HG02798 (cell line): ENCODE measurements around the gene RPL18.
"Not testable (repeated sequence)": the region's sequence is repeated elsewhere in the genome, so short reads cannot be mapped to it uniquely, and the experiment has no call there.

Source experiments
- ATAC-seq: cut with Tn5 transposase; IDR thresholded peaks from one replicate; pipeline ENCODE4 v1.9.1; 2021; ENCODE audit warnings: mild to moderate bottlenecking; ENCODE audit not compliant: unreplicated experiment, poor library complexity

The RPL18 gene

DNA sequence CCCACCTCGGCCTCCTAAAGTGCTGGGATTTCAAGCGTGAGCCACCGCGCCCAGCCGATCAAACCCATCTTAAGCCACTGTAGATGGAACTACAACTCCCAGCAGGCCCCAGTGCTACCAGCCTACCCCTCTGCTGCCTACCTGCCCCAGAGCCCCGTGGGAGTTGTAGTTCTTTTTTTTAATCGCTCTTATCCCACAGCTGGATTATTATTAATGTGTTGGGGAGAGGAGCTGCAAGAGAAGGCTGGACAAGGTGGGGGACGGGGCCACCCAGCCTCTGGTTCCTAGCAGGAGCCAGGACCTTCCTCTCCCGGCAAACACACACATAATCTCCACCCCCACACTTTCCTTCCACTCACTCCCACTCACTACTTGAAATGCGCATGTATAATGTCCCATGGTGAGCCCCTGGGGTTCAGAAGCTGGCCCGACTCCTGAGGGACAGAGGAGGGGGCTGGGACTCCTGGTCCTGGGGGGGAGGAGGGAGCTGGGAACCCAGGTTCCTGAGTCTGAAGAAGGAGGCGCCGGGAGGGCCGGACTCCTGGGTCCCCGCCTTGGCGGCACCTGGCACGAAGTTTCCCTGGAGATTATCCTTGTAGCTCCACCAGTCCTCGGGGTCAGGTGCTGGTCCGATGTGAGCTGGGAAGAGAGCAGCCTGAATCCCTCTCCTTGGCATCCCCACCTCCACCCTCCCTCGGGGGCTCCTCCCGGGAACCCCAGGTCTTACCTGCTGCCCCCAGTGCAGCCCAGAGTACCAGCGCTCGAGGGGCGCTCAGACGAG lies 26.1 kb upstream of the RPL18 start:
- ATAC-seq, result peak; percentile 44

DNA sequence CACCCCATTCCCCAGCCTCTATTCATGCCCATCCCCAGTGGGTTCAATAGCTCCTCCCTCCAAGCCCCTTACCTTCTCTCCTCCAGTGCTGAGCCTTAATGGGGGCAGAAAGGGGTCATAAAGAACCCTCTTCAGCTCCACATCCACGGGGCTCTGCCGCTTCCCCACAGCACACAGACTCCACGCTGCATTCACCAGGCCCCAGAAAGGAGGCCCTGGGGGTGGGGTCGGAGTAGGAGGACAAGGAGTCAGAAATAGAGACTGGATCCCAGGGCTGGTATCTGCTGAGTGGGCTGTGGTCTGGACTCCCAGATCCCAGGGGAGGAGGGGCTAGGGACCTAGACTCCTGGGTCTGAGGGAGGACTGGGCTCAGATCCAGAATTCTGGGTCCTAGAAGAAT lies 25.4 kb upstream of the RPL18 start:
- no peak for ATAC-seq

DNA sequence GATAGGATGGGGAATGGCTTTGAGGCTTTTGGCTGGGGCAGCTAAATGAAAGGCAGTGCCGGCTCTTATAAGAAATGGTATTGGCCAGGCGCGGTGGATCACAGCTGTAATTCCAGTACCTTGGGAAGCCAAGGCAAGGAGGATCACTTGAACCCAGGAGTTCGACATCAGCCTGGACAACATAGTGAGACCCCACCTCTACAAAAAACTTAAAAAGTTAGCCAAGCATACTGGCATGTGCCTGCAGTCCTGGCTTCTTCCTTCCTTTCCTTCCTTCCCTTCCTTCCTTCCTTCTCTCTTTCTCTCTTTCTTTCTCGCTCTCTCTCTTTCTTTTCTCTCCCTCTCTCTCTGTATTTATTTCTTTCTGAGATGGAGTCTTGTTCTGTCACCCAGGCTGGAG lies 23.9 kb upstream of the RPL18 start:
- no peak for ATAC-seq

DNA sequence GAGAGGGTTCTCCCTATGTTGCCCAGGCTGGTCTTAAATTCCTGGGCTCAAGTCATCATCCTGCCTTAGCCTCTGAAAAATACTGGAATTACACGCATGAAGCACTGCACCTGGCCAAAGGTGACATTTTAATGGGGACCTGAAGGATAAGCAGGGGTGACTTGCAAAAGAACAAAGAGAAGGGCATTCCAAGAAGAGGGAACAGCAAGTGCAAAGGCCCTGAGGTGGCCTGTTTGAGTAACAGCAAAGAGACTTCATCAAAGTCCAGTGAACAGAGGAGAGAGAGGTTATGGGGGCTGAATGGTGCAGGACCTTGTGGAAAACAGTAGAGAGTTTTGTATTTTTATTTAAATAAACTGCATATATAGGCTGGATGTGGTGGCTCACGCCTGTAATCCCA lies 22.9 kb upstream of the RPL18 start:
- no peak for ATAC-seq

DNA sequence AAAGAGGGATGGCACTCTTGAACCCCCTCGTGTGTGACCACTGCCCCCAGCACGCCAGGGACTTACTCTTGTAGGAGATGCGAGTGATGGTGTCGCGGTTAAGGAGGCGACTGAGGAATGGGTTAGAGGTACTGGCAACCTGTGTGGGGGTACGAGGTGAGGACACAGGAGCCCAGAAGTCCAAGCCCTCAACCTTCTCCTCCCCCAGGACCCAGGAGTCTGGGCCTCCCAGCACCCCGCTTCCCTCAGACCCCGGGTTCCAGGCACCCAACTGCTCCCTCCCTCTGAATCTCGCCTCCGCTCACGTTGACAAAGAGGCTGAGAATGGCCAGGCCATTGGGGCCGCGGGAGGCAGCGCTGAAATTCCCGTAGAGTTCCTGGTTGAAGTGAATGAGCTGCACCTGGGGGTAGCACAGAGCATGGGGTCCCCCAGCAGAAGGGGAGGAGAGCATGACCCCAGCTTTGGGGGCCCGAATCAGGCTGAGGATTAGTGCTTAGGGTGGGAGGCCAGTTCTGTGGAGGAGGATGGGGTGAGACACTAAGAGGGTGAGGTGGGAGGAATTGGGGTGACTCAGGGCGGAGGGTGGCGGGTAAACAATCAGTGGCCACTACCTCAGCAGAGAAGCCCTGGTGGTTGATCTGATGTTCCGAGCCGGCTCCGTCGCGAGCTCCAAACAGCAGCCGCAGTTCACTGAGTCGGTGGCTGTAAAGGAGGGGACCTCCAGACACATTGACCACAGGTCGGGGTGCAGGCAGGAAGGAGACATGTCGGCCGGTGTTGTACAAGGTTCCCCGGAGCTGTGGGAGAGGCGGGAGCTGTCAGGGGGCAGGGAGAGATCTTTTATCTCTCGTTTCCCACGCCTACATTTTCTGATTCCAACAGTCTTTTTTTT lies 20.8 kb upstream of the RPL18 start:
- no peak for ATAC-seq

DNA sequence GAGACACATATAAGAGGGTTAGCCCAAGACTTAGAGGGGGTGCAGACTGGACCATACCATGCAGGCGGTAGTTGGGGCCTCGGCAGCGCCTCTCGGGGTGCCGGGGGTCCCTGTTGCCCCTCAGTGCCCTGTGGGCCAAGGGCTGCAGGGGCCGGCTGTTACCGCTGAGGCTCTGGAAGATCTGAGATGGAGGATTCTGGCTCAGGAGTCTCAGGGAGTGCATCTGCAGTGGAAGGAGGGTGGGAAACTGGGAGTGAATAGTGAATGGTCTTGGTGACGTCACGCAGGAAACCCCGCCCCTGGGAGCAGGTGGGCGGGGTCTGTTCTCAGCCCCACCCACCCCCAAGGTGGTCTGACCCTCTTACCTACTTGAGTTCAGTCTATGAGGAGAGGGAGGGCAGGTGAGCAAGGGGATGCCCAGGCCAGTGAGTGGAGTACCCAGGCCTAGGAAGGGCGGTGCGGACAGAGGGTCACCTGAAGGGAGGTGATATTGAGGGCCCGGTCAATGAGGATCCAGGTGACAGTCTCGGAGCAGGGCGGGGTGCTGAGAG lies 19.9 kb upstream of the RPL18 start:
- ATAC-seq, result no peak

DNA sequence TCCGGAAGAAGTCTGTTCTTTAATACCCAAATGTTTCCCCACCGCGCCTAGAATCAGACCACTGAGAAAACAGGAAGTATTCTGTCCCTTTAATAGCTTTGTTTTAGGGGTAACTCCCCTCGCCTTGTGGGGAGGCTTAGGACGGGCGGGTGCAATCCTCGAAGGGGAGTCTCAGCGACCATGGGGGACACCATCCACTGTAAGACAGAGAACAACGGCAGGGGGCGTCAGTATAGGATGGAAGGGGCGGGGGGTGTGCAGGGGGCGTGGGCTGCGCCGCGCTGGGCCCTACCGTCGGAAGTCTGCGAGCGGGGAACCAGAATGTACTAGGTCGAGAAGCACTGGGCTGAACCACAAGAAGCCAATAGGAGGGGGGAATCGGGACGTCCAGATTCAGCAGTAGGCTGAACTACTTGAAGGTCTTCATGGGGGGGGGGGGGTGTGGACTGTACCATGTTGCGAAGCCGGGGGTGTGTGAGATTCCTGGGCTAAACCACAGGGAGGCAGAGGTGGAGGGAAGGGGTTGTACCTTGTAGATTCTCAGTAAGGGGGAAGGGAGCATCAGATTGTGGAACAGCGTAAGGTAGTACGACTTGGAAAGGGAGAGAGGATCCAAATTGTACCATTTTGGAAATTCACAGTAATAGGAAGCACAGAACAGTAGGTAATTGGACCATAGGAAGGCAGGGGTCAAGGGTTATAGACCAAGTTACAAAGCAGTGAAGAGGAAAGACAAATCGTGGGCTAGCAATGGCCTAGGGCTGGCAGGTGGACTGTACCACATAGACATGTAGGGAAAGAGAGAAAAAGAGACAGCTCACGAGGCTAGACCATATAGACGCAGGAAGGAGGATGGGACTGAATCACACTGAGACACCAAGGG lies 19.2 kb upstream of the RPL18 start:
- ATAC-seq, result peak; percentile 12

DNA sequence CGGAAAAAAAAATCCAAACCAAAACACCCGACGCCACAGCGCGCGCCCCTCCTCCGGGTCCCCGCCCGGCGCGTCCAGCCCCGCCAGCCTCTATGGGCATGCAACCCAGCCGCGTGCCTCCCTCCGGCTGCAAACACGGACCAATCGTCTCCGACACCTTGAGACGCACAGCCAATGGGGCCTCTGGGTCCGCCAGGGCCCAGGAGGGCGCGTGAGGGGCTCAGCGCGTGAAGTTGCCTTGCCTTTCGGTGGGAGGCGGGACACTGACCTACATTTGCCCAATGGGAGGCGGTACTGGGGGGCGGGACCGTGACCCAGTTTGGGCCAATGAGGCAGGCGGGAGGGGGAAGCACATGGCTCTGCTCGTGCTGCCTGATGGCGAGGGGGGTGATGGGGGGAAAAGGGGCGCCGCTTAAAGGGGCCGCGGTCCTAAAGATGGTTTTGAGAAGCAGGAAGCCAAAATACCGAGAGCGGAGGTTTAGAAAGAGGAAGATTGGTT lies 18.5 kb upstream of the RPL18 start:
- peak; percentile 82 for ATAC-seq

DNA sequence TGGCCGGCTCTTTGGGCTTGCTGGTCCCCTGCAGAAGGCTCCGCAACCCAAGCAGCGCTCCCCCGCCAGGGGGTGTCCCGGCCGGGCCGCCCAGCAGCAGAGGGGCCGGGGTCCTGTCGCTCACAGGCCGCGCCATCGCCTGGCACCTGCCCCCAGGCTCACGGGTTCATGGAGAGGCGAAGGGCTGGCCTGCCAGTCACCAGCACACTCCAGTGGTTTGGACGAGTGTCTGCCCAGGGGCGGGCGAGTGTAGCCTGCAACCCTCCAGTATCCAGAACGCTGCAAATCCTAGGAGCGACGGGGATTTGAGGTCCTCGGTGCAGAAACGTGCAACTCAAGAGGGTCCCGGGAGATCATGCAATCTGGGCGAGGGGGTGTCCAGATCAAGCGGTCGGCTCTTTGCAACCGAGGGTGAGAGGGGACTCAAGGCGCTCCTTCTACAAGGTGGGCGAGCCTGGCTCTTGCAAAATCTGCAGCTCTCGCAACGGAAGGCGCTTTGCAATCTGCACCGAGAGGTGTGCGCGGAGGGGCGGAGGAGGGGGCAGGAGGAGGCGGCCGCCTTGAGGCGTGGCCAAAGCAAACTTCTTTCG lies 18.0 kb upstream of the RPL18 start, which contains the start of gene DBP:
Gene DBP (minus strand): TSS at position 521 of the 590 bp plus-strand sequence. CDS start 385 bp downstream, at position 136.
- ATAC-seq, result no peak

DNA sequence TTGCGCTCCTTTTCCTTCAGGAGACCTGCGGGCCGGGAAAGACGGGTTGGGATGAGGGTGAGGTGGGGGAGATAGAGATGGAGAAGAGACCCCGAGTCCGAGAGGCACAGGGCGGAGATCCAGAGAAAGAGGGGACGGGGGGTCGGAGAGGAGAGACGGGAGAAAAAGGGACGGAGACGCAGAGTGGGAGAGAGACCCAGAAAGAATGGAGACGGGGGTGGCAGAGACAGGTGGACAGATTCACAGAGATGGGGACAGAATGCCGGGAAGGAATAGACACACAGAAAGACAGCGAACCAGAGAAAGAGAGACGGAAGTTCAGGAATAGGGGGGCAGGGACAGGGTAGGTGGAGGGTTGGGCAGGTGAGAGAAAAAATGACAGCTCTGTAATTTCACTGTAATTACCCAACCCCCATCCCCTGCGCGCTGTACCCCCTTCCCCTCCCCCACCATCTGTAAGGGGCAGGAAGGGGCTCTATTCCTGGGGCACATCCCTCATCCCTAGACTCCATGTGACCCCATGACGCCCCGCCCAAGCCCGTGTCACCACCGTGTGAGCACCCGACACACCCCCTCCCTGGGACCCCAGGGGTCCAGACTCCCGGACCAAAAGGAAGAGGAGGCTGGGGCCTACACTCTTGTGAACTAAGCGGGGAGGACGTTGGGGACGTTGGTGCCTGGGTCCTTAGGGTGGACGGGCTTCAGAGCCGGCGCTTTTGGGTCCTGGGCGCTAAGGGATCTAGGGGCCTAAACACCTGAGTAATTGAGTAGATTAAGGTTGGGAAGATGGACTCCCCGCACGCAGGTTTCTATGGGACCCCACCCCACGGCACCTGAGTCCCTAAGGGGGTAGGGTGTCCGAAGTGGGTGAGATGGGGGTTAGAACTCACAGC lies 17.2 kb upstream of the RPL18 start:
- ATAC-seq, result no peak

DNA sequence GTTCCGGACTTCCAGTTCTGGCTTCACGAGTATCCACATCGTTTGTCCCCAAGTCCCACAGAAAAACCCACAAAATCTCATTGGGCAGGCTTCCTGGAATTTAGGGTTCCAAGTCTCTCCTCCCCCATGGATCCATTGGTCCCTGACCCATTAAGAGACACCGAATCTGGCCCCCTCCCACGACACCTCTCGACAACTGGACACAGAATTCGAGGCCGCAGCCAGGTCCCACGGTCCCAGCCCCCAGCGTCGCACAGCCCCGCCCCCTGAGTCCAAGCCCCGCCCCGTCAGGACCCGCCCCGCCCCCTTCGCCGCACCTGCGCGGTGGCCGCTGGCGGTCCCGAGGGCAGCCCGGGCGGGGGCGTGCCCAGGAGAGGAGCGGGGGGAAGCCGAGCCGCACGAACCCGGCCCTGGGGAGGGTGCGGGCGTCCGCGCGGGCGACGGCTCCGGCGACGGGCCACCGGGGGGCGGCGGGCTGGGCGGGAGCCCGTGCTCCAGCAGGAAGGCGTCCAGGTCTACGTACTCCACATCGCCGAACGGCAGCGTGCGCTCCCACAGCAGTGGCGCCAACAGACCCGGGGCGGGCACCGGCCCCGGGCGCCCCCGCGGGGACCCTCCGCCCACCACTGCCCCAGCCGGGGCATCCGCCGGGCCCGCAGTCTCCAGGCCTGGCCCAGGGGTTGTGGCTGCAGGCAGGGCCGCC lies 16.4 kb upstream of the RPL18 start:
- no peak for ATAC-seq

DNA sequence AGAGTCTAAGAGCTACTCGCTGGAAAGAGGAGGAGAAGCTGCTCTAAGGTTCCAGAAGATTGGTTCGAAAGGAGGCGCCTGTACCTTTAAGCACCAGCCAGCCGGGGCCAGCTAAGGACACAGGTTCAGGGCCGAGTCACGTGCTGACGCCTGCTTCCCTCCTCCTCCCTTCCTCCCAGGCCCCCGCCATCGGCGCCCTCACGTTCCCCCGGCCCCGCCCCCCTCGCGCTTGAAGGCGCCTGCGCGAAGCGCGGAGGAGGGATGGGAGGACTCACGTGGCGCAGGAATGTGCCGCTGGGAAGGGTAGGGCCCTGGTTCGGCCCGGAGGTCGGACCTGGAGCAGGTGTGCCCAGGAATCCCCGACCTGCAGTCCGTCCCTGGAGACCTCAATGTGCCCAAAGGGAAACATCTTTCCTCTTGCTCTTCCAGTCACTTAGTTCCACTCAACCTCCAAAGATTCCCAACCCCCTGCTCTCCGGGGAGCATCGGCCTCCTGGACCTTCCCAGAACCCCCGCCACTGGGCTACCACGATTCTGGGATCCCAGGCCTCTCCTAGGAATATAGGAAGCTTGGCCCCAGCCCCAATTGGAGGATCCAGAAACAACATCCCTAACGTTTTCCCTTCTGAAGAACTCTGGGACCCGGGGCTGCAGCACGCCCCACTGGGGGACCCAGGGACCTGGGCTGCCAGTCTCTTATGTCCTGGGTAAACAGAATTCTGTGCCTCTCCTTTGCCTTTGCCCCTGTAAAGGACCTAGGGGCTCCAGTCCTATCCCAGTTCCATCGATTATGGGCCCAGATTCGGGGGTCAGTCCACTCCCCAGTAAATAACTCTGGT lies 15.7 kb upstream of the RPL18 start:
- ATAC-seq, result peak; percentile 39

DNA sequence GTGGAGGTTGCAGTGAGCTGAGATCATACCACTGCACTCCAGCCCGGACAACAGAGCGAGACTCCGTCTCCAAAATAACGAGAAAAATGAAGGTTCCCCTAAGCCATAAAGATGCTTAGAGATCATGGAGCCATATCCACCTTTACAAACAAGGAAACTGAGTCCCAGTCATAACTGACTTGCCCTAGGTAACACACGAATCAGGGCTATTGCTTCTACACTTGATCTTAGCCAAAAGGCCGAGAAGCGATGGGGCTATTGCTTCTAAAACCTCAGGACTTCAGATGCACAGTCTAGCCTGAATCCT lies 15.0 kb upstream of the RPL18 start:
- ATAC-seq, result no peak

DNA sequence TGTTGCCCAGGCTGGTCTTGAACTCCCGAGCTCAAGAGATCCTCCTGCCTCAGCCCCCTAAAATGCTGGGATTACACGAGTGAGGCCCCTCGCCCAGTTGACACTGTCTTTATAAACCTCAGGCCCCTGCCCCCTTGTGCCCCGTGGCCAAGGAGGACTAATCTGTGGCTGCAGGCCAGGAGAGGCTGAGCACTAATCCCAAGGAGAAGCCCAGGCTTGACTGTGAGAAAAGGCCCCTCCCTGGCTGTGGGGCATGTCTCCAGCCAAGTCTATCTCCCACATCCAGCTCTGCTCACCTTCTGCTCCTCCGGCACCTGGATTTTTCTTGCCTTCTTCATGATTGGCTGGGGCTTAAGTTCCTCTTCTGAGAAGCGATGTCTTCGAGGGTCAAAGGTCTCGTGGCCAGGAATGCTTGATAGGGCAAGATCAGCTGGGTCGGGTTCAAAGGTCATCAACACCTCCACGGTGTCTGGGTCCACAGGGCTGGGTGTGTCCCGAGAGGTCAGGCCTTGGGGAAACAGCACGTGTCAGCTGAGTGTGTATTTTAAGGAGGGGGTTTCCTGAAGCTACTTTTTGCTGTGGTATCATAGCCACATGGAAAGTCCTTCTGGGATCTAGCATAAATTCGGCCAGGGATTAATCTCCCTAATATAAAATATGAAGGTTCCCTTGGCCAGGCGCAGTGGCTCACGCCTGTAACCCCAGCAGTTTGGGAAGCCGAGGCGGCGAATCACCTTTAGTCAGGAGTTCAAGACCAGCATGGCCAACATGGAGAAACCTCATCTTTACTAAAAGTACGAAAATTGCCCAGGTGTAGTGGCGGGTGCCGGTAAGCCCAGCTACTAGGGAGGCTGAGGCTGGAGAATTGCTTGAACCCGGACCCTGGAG lies 14.4 kb upstream of the RPL18 start:
- no peak for ATAC-seq

DNA sequence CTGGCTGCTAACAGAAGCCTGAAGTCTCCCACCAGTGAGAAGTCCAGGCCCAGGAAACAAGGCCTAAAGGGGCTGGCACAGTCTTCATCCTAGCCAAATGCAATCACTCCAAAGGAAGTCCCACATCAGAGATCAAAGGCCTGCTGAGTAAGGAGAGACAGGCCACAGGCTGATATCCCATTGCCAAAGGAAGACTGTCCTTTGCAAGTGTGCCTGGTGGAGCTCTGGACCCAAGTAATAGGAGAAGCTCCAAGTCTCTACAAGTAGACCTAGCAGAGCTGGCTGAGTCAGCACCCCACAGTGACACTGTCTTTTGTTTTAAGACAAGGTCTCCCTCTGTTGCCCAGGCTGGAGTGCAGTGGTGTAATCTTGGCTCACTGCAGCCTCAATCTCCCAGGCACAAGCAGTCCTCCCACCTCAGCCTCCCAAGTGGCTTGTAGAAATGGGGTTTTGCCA lies 13.7 kb upstream of the RPL18 start:
- no peak for ATAC-seq

DNA sequence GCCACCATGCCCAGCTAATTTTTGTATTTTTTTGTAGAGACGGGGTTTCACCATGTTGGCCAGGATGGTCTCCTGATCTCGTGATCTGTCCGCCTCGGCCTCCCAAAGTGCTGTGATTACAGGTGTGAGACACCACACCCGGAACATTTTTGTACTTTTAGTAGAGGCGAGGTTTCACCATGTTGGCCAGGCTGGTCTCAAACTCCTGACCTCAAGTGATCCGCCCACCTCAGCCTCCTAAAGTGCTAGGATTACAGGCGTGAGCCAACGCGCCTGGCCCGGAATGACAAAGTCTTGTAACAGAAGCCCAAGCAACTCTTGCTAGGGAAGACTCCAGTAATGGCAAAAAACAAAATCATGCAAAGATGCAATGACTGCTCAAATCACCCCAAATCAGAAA lies 13.3 kb upstream of the RPL18 start:
- not testable (repeated sequence) for ATAC-seq
